Measurements from ENCODE around the gene AGAP5. TPM values are rescaled to one million over a fixed set of nuclear protein-coding genes. Genes with fewer than 3 reads are reported as not detected.

The AGAP5 gene
- total and polyA plus RNA-seq, 2 of the 13 experiments (the other 11 are each of a cell fraction or from before 2014, with no cell fraction given) = 5.3 to 7.9 TPM

DNA sequence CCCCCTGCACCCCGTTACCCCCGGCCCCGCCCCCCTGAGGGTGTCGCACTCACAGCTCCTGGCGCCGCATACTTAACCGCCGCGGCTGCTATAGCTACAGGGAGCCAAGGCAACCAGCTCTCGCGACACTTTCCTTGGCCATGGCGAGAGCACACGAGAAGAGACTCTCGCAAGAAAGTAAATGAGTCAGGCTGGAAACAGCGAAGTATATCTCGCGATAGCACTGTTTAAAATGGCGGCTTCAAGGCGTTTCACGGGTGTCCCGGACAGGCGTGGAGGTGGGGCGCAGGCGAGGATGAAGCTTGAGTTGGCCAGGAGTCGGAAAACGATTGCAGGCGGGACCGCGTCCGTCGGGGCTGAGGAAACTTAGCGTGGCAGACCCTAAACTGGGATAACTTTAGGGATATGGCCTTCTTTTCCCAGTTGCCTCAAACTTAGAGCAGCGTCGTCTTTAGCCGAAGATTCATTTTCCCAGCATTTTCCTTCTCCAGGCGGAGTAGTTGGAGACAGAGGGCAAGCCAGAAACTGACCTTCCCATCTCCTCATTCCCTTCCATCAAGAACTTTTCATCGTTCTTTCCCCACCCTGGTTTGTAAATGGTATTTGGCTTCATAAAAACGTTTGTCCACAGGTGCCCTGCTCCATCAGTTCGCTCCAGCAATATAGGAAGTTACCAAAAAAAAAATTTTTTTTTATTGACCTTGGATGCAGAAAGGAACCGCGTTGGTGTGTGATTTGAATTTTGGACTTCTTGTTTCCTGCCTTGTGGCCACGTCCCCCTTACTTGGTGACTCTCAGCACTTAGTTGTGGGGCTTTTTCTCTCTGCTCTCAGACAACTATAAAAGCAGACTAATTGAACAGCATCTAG, 71.8 kb downstream of the AGAP5 start (continued):
- TF ChIP-seq, protein P1, sequence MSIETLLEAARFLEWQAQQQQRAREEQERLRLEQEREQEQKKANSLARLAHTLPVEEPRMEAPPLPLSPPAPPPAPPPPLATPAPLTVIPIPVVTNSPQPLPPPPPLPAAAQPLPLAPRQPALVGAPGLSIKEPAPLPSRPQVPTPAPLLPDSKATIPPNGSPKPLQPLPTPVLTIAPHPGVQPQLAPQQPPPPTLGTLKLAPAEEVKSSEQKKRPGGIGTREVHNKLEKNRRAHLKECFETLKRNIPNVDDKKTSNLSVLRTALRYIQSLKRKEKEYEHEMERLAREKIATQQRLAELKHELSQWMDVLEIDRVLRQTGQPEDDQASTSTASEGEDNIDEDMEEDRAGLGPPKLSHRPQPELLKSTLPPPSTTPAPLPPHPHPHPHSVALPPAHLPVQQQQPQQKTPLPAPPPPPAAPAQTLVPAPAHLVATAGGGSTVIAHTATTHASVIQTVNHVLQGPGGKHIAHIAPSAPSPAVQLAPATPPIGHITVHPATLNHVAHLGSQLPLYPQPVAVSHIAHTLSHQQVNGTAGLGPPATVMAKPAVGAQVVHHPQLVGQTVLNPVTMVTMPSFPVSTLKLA (IDR thresholded peaks at IDR 0.05) = 0 out of 2 replicates have a peak, but pooled peaks have one; percentile 13
- TF ChIP-seq IKZF4 (CRISPR knock-in tag; IDR thresholded peaks at IDR 0.05; ENCODE audit: borderline replicate concordance, low read depth, not compliant biosample characterization) = no peak
- peak; percentile 85 for TF ChIP-seq RBFOX2 (IDR thresholded peaks at IDR 0.05; ENCODE audit: low read depth, low read length)
- TF ChIP-seq GABPB1 (CRISPR knock-in tag; IDR thresholded peaks at IDR 0.05) = peak; percentile 57
- TF ChIP-seq MXI1 (IDR thresholded peaks at IDR 0.05; ENCODE audit: borderline replicate concordance, low read depth, low read length) = peak; percentile 99
- no peak for TF ChIP-seq DMTF1 (CRISPR knock-in tag; IDR thresholded peaks at IDR 0.05)
- TF ChIP-seq SP1 (IDR thresholded peaks at IDR 0.05) = no peak
- TF ChIP-seq SP1 (CRISPR knock-in tag; IDR thresholded peaks at IDR 0.05) = no peak
- TF ChIP-seq GATAD1 (CRISPR knock-in tag; IDR thresholded peaks at IDR 0.05) = peak; percentile 93
- TF ChIP-seq ATF5 (CRISPR knock-in tag; IDR thresholded peaks at IDR 0.05; ENCODE audit: low read depth) = no peak
- no peak; the same call in 1 of the 2 replicates for TF ChIP-seq REL (CRISPR knock-in tag; conservative IDR thresholded peaks at IDR 0.05)
- 0 out of 2 replicates have a peak, but pooled peaks have one; percentile 46 for TF ChIP-seq GLI4 (CRISPR knock-in tag; IDR thresholded peaks at IDR 0.05; ENCODE audit: borderline replicate concordance)
- TF ChIP-seq RORA (CRISPR knock-in tag; IDR thresholded peaks at IDR 0.05) = no peak
- peak; percentile 84 for TF ChIP-seq ZNF501 (CRISPR knock-in tag; IDR thresholded peaks at IDR 0.05)
- TF ChIP-seq, protein P2, sequence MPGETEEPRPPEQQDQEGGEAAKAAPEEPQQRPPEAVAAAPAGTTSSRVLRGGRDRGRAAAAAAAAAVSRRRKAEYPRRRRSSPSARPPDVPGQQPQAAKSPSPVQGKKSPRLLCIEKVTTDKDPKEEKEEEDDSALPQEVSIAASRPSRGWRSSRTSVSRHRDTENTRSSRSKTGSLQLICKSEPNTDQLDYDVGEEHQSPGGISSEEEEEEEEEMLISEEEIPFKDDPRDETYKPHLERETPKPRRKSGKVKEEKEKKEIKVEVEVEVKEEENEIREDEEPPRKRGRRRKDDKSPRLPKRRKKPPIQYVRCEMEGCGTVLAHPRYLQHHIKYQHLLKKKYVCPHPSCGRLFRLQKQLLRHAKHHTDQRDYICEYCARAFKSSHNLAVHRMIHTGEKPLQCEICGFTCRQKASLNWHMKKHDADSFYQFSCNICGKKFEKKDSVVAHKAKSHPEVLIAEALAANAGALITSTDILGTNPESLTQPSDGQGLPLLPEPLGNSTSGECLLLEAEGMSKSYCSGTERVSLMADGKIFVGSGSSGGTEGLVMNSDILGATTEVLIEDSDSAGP (CRISPR knock-in tag; IDR thresholded peaks at IDR 0.05; ENCODE audit: borderline replicate concordance) = peak; percentile 55; the same call in 1 of the 2 replicates
- no peak for TF ChIP-seq ZSCAN30 (CRISPR knock-in tag; IDR thresholded peaks at IDR 0.05)
- no peak for TF ChIP-seq HMG20B (CRISPR knock-in tag; conservative IDR thresholded peaks at IDR 0.05)
- no peak; the same call in 1 of the 2 replicates for TF ChIP-seq HIVEP1 (CRISPR knock-in tag; IDR thresholded peaks at IDR 0.05)
- no peak for TF ChIP-seq ZBTB37 (CRISPR knock-in tag; IDR thresholded peaks at IDR 0.05)
- TF ChIP-seq TEAD3 (CRISPR knock-in tag; optimal IDR thresholded peaks at IDR 0.05; ENCODE audit: borderline replicate concordance) = peak; percentile 52
- TF ChIP-seq SIN3A (IDR thresholded peaks at IDR 0.05; ENCODE audit: borderline replicate concordance, low read depth, low read length) = peak; percentile 73; the same call in 1 of the 2 replicates
- TF ChIP-seq CHD2 (IDR thresholded peaks at IDR 0.05; ENCODE audit: low read depth, low read length) = peak; percentile 96

Measured in HepG2 (cell line).